ENCODE results near the gene UNC13B.

DNA sequence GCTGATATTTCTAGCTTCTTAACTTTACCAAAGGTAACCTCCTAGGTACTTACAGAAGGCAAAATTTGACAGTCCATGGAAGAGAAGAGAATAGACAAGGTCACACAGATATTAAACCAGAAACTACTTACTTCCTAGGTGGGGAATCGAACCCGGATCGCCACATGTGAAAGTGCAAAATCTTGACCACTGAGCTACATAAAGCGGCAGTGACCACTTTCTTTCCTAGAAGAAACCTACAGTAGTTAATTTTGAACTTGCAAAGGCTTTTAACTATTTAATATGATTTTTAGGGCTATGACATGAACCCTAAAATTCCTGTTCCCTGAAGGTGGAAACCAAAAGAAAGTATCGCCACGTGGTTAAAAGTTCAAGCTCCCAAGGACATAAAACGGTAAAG lies 25.8 kb upstream of the UNC13B start:
- TF ChIP-seq CREB1 (CRISPR knock-in tag; IDR thresholded peaks at IDR 0.05; ENCODE audit: low read depth) (no peak), EZH2 (IDR thresholded peaks at IDR 0.05; ENCODE audit: low read depth, unreplicated experiment) (no peak), STAT1 (IDR thresholded peaks at IDR 0.05; ENCODE audit: unreplicated experiment) (no peak)
- TF ChIP-seq, protein P1, sequence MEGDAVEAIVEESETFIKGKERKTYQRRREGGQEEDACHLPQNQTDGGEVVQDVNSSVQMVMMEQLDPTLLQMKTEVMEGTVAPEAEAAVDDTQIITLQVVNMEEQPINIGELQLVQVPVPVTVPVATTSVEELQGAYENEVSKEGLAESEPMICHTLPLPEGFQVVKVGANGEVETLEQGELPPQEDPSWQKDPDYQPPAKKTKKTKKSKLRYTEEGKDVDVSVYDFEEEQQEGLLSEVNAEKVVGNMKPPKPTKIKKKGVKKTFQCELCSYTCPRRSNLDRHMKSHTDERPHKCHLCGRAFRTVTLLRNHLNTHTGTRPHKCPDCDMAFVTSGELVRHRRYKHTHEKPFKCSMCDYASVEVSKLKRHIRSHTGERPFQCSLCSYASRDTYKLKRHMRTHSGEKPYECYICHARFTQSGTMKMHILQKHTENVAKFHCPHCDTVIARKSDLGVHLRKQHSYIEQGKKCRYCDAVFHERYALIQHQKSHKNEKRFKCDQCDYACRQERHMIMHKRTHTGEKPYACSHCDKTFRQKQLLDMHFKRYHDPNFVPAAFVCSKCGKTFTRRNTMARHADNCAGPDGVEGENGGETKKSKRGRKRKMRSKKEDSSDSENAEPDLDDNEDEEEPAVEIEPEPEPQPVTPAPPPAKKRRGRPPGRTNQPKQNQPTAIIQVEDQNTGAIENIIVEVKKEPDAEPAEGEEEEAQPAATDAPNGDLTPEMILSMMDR (conservative IDR thresholded peaks at IDR 0.05; ENCODE audit: low read depth in 2 of 2), result no peak
- TF ChIP-seq, protein P2, sequence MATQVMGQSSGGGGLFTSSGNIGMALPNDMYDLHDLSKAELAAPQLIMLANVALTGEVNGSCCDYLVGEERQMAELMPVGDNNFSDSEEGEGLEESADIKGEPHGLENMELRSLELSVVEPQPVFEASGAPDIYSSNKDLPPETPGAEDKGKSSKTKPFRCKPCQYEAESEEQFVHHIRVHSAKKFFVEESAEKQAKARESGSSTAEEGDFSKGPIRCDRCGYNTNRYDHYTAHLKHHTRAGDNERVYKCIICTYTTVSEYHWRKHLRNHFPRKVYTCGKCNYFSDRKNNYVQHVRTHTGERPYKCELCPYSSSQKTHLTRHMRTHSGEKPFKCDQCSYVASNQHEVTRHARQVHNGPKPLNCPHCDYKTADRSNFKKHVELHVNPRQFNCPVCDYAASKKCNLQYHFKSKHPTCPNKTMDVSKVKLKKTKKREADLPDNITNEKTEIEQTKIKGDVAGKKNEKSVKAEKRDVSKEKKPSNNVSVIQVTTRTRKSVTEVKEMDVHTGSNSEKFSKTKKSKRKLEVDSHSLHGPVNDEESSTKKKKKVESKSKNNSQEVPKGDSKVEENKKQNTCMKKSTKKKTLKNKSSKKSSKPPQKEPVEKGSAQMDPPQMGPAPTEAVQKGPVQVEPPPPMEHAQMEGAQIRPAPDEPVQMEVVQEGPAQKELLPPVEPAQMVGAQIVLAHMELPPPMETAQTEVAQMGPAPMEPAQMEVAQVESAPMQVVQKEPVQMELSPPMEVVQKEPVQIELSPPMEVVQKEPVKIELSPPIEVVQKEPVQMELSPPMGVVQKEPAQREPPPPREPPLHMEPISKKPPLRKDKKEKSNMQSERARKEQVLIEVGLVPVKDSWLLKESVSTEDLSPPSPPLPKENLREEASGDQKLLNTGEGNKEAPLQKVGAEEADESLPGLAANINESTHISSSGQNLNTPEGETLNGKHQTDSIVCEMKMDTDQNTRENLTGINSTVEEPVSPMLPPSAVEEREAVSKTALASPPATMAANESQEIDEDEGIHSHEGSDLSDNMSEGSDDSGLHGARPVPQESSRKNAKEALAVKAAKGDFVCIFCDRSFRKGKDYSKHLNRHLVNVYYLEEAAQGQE (IDR thresholded peaks at IDR 0.05; ENCODE audit: unreplicated experiment), result no peak
